Activated CD8-positive, alpha-beta memory T cell treated with anti-CD3 and anti-CD28 coated beads, Interleukin-2, amount 10 ng/mL, durations not matched to agents 7 days and 5 days (primary cell): ENCODE data around the gene TP53I11. TPM values are rescaled to one million over a fixed set of nuclear protein-coding genes. Genes with fewer than 3 reads are reported as not detected.
A peak's percentile ranks its signal among the peaks of the same experiment; 100 is the strongest.

Experiments used
- ATAC-seq: fragments of 150-1000 bp; cut with Tn5 transposase; one replicate; pipeline ENCODE4 v1.10.0; 2021; ENCODE audit warnings: moderate library complexity
- CTCF ChIA-PET: fragments of 350-600 bp; sonication (Branson Sonifier 250); formaldehyde crosslinking; loops from one replicate; lab custom pipeline; 2021; ENCODE audit warnings: antibody characterized with exemption; lab: Charles Lee
- DNase-seq: peaks from one replicate; pipeline ENCODE4 v3.0.0-alpha.2; 2020
- H3K27ac Mint-ChIP-seq: one replicate; pipeline ENCODE4 v1.8.0; 2021; ENCODE audit warnings: mild to moderate bottlenecking, mixed read lengths
- H3K27me3 Mint-ChIP-seq: one replicate; pipeline ENCODE4 v1.8.0; 2021; ENCODE audit warnings: mixed read lengths
- H3K36me3 Mint-ChIP-seq: one replicate; pipeline ENCODE4 v1.8.0; 2021; ENCODE audit warnings: mild to moderate bottlenecking, mixed read lengths
- H3K4me1 Mint-ChIP-seq: one replicate; pipeline ENCODE4 v1.8.0; 2021; ENCODE audit warnings: mixed read lengths
- H3K4me3 Mint-ChIP-seq: one replicate; pipeline ENCODE4 v1.8.0; 2021; ENCODE audit warnings: mild to moderate bottlenecking, moderate library complexity, mixed read lengths
- H3K9me3 Mint-ChIP-seq: one replicate; pipeline ENCODE4 v1.8.0; 2022; ENCODE audit warnings: low read depth, mixed read lengths
- total RNA-seq, 2 experiments: library from RNA; stranded (reverse); gene quantifications; one replicate each; pipeline ENCODE4 v1.2.3, GENCODE V29; 2021

The TP53I11 gene
- total RNA-seq, 2 experiments from 2014 or later: 2.2 to 3.7 TPM

DNA sequence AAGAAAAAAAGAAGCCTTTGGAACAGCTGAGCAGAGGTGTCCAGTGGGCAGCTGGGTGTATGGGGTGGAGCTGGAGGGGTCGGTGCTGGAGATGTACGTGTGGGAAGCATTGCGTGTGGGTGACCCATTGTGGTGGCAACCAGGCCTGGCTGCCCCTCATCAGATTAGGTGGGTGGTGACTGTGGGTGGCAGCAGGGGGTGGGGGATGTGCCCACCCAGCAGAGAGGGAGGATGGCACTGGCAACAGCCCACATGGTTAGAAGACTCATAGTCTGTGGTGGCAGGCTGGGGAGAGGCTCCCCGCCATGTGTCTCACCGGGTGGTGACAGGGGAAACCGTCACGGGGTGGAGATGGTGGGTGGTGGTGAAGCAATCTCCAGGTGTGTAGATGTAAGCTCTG is 27.6 kb downstream of the TP53I11 start:
- CTCF ChIA-PET: interaction anchor here (1.0 to 2.3 kb wide), 2 partner anchors 11 to 180 kb away, joined by 4 to 8 read pairs; no protein-coding TSS in a partner anchor
- no peak overlapping the region for H3K4me3 Mint-ChIP-seq
- H3K4me1 Mint-ChIP-seq: no peaks in the 10 kb centered on the region
- no peak overlapping the region for H3K27ac Mint-ChIP-seq
- ATAC-seq: no peak
- no peaks in the 10 kb centered on the region for H3K9me3 Mint-ChIP-seq
- no peak for DNase-seq
- H3K27me3 Mint-ChIP-seq: no peaks in the 10 kb centered on the region
- no peaks in the 10 kb centered on the region for H3K36me3 Mint-ChIP-seq

- Mint-ChIP-seq H3K36me3 (no peaks in the 10 kb centered on the region), H3K4me3 (no peak overlapping the region), H3K4me1 (no peaks in the 10 kb centered on the region), H3K9me3 (no peaks in the 10 kb centered on the region), H3K27me3 (peaks cover 4% of the 10 kb centered on the region), H3K27ac (no peak overlapping the region)
- no peak for ATAC-seq
- CTCF ChIA-PET: interaction anchor here (1.1 kb wide), 1 partner anchor 185 kb away, joined by 3 read pairs; no protein-coding TSS in a partner anchor
- no peak for DNase-seq
These were observed 30.2 kb downstream of the TP53I11 start for GRCh38 chr11:44920451-44920850.

DNA sequence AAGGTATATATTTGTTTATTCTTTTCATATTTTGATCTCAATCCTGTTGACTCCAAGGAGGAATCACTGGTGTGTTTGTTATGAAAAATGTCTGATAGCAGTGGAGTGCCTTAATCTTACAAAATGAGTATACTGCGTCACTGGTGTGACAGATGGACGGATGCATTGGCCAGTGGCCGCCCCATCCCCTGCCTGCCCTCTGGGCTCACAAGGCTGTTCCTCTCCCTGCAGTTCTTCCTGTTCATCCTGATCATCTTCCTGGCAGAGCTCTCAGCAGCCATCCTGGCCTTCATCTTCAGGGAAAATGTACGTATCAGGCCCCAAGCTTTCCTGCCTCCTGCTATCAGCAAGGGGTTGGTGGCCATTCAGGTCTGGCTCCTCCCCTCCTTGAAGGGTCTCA is 32.9 kb downstream of the TP53I11 start:
- Mint-ChIP-seq H3K4me1 (no peaks in the 10 kb centered on the region), H3K36me3 (no peaks in the 10 kb centered on the region), H3K4me3 (no peak overlapping the region), H3K27me3 (peaks cover 6% of the 10 kb centered on the region), H3K9me3 (no peaks in the 10 kb centered on the region), H3K27ac (no peak overlapping the region)
- CTCF ChIA-PET: interaction anchor here (1.3 kb wide), 1 partner anchor 9 kb away, joined by 7 read pairs; no protein-coding TSS in a partner anchor
- ATAC-seq (no peak), DNase-seq (no peak)

DNA sequence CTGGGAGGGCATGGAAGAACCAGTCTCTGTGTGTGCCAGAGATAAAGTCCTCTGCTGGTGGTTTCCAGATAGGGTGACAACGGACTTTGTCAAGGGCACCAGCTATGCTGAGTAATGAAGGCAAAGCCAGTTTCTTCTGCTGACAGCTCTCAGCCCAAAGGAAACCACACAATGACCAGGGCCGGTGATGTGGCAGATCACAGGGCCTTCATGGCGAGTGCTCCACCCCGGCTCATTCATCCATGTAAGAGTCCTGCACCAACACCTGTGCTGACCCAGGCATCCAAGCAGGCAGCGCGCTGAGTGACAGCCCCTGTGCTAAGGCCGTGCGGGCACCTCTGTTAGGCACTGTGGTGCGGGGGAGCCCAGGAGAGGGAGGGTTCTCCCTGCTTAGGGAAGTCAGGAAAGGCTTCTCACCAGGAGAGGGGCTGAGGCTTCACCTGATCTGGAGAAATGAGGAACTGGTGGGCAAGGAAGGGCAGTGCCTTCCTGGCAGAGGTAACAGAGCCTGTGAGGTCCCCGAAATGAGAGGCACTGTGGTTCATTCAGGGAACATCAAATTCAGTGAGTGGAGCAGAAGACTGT is 33.8 kb downstream of the TP53I11 start:
- Mint-ChIP-seq H3K36me3 (no peaks in the 10 kb centered on the region), H3K27me3 (peaks cover 6% of the 10 kb centered on the region), H3K4me1 (no peaks in the 10 kb centered on the region), H3K9me3 (no peaks in the 10 kb centered on the region), H3K4me3 (no peak overlapping the region), H3K27ac (no peak overlapping the region)
- DNase-seq: no peak
- CTCF ChIA-PET: interaction anchor here (1.0 kb wide), 1 partner anchor 10 kb away, joined by 3 read pairs; no protein-coding TSS in a partner anchor
- ATAC-seq: no peak

GRCh38 chr11:44916331-44916730 is 34.4 kb downstream of the TP53I11 start:
- Mint-ChIP-seq H3K4me1 (no peaks in the 10 kb centered on the region), H3K36me3 (no peaks in the 10 kb centered on the region), H3K9me3 (no peaks in the 10 kb centered on the region), H3K27ac (no peak overlapping the region), H3K4me3 (no peak overlapping the region), H3K27me3 (peaks cover 6% of the 10 kb centered on the region)
- no peak for DNase-seq
- no peak for ATAC-seq
- CTCF ChIA-PET: interaction anchor here (1.0 kb wide), 1 partner anchor 11 kb away, joined by 3 read pairs; no protein-coding TSS in a partner anchor

- Mint-ChIP-seq H3K27me3 (peaks cover 6% of the 10 kb centered on the region), H3K4me3 (no peak overlapping the region), H3K27ac (no peak overlapping the region), H3K9me3 (no peaks in the 10 kb centered on the region), H3K4me1 (peaks cover 3% of the 10 kb centered on the region), H3K36me3 (no peaks in the 10 kb centered on the region)
- DNase-seq (no peak), ATAC-seq (no peak)
- CTCF ChIA-PET: interaction anchor here (0.8 kb wide), 1 partner anchor 11 kb away, joined by 3 read pairs; no protein-coding TSS in a partner anchor
These were observed 35.1 kb downstream of the TP53I11 start for GRCh38 chr11:44915621-44916020.

GRCh38 chr11:44915004-44915403 is 35.7 kb downstream of the TP53I11 start:
- H3K27ac Mint-ChIP-seq: no peak overlapping the region
- CTCF ChIA-PET: interaction anchor here (1.6 to 2.2 kb wide), 2 partner anchors 12 to 22 kb away, joined by 3 to 7 read pairs; no protein-coding TSS in a partner anchor
- H3K9me3 Mint-ChIP-seq: no peaks in the 10 kb centered on the region
- H3K4me1 Mint-ChIP-seq: peaks cover 3% of the 10 kb centered on the region
- H3K36me3 Mint-ChIP-seq: no peaks in the 10 kb centered on the region
- ATAC-seq (no peak), DNase-seq (no peak)
- no peak overlapping the region for H3K4me3 Mint-ChIP-seq
- H3K27me3 Mint-ChIP-seq: peaks cover 6% of the 10 kb centered on the region

DNA sequence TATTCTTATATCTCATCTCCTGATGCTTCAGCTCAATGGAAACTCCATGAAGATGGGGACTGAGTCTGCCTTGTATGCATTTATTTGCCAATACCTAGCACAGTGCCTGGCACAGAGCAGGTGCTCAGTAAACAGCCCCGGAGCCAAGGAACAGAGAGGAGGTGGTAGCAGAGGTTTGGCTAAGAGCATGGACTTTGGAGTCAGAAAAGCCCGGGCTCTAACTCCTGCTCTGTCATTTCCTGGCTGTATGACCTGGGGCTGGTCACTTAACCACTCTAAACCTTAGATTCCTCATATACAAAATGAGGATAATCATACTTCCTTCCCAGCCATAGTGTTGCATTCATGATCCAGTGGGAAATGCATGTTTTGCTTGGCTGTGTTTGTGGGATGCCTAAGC is 36.6 kb downstream of the TP53I11 start:
- no peak overlapping the region for H3K4me3 Mint-ChIP-seq
- no peaks in the 10 kb centered on the region for H3K9me3 Mint-ChIP-seq
- H3K27ac Mint-ChIP-seq: no peak overlapping the region
- H3K4me1 Mint-ChIP-seq: peaks cover 3% of the 10 kb centered on the region
- DNase-seq (no peak), ATAC-seq (no peak)
- H3K36me3 Mint-ChIP-seq: no peaks in the 10 kb centered on the region
- peaks cover 6% of the 10 kb centered on the region for H3K27me3 Mint-ChIP-seq
- CTCF ChIA-PET: interaction anchor here (0.9 to 2.2 kb wide), 3 partner anchors 13 to 297 kb away, joined by 3 to 7 read pairs (median 3); no protein-coding TSS in a partner anchor

GRCh38 chr11:44913502-44913901 is 37.2 kb downstream of the TP53I11 start:
- DNase-seq: no peak
- H3K27ac Mint-ChIP-seq: no peak overlapping the region
- no peak overlapping the region for H3K4me3 Mint-ChIP-seq
- H3K9me3 Mint-ChIP-seq: no peaks in the 10 kb centered on the region
- H3K36me3 Mint-ChIP-seq: no peaks in the 10 kb centered on the region
- CTCF ChIA-PET: interaction anchor here (0.9 to 2.2 kb wide), 3 partner anchors 13 to 296 kb away, joined by 3 to 7 read pairs (median 3); no protein-coding TSS in a partner anchor
- ATAC-seq: no peak
- peaks cover 3% of the 10 kb centered on the region for H3K4me1 Mint-ChIP-seq
- H3K27me3 Mint-ChIP-seq: peaks cover 6% of the 10 kb centered on the region

GRCh38 chr11:44912270-44912987 is 38.3 kb downstream of the TP53I11 start:
- peaks cover 6% of the 10 kb centered on the region for H3K27me3 Mint-ChIP-seq
- CTCF ChIA-PET: interaction anchor here (0.9 to 3.2 kb wide), 14 partner anchors 11 to 389 kb away, joined by 3 to 25 read pairs (median 6); no protein-coding TSS in a partner anchor
- H3K4me1 Mint-ChIP-seq: peaks cover 3% of the 10 kb centered on the region

GRCh38 chr11:44911029-44911814 is 39.5 kb downstream of the TP53I11 start:
- Mint-ChIP-seq H3K27ac (no peak overlapping the region), H3K36me3 (no peaks in the 10 kb centered on the region), H3K4me1 (peaks cover 3% of the 10 kb centered on the region), H3K4me3 (no peak overlapping the region), H3K27me3 (peaks cover 6% of the 10 kb centered on the region), H3K9me3 (no peaks in the 10 kb centered on the region)
- CTCF ChIA-PET: interaction anchor here (0.6 to 3.2 kb wide), 58 partner anchors 9 to 817 kb away, joined by 3 to 25 read pairs (median 4); no protein-coding TSS in a partner anchor
- peak; percentile 89 for ATAC-seq
- DNase-seq: peak; percentile 87

More at GRCh38 chr11:44912270-44912987, 38.3 kb downstream of the TP53I11 start:
- H3K36me3 Mint-ChIP-seq: no peaks in the 10 kb centered on the region
- DNase-seq (no peak), ATAC-seq (no peak)
- H3K4me3 Mint-ChIP-seq: no peak overlapping the region
- H3K9me3 Mint-ChIP-seq: no peaks in the 10 kb centered on the region
- no peak overlapping the region for H3K27ac Mint-ChIP-seq

DNA sequence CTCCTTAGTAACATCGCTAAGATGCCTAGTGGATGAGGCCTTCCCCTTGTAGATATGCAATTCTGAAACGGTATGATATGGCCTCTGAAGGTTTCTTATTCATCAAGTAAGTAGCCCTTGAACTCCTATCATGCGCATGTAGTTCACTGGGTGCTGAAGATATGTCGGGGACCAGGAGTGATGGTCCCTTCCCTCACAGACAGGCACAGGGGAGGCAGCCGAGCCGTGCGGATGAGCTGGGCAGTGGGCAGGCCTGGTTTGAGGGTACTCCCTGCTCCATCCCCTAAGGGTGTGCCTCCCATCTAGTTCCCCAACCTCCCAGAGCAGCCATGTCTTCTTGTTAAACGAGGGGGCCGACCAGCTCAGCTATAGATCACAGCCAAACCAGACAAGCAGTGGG is 40.1 kb downstream of the TP53I11 start:
- no peak overlapping the region for H3K27ac Mint-ChIP-seq

More for the DNA sequence above, 40.1 kb downstream of the TP53I11 start:
- ATAC-seq (no peak), DNase-seq (no peak)
- Mint-ChIP-seq H3K4me3 (no peak overlapping the region), H3K27me3 (peaks cover 3% of the 10 kb centered on the region), H3K9me3 (no peaks in the 10 kb centered on the region), H3K4me1 (peaks cover 3% of the 10 kb centered on the region), H3K36me3 (no peaks in the 10 kb centered on the region)
- CTCF ChIA-PET: interaction anchor here (0.7 to 3.2 kb wide), 31 partner anchors 10 to 817 kb away, joined by 3 to 25 read pairs (median 5); no protein-coding TSS in a partner anchor
